NCI-H226 (cell line): ENCODE results near the gene CYFIP1.
A peak's percentile ranks its signal among the peaks of the same experiment; 100 is the strongest.
"Not testable (repeated sequence)": the region's sequence is repeated elsewhere in the genome, so short reads cannot be mapped to it uniquely, and the experiment has no call there.

Source experiments
- DNase-seq: peaks from one replicate; pipeline ENCODE4 v3.0.0-alpha.2; 2015

Gene CYFIP1

GRCh38 chr15:22980189-22981050, at the start of gene CYFIP1:
TSS of gene CYFIP1 (minus strand) at chr15:22980368. CDS start at chr15:22947285, 33,083 bp downstream.
- peak; percentile 64 for DNase-seq

GRCh38 chr15:23026218-23026617, 46.0 kb upstream of the CYFIP1 start:
- no peak for DNase-seq

GRCh38 chr15:23022156-23022555, 42.0 kb upstream of the CYFIP1 start:
- DNase-seq = no peak

GRCh38 chr15:23014394-23015000, 34.3 kb upstream of the CYFIP1 start:
- no peak for DNase-seq

GRCh38 chr15:23013681-23014080, 33.5 kb upstream of the CYFIP1 start:
- no peak for DNase-seq

- not testable (repeated sequence) for DNase-seq
Measured at GRCh38 chr15:23012616-23013015, 32.4 kb upstream of the CYFIP1 start.

GRCh38 chr15:23003736-23004135, 23.6 kb upstream of the CYFIP1 start:
- no peak for DNase-seq

GRCh38 chr15:23002920-23003319, 22.8 kb upstream of the CYFIP1 start:
- DNase-seq = no peak

- no peak for DNase-seq
Measured at GRCh38 chr15:22995795-22996194, 15.6 kb upstream of the CYFIP1 start.

GRCh38 chr15:22992024-22992326, 11.8 kb upstream of the CYFIP1 start:
- no peak for DNase-seq

- no peak for DNase-seq
Measured at GRCh38 chr15:22989576-22990477, 9.7 kb upstream of the CYFIP1 start.

- no peak for DNase-seq
Measured at GRCh38 chr15:22988811-22989210, 8.6 kb upstream of the CYFIP1 start.

- DNase-seq = not testable (repeated sequence)
Measured at GRCh38 chr15:22981931-22982330, 1.8 kb upstream of the CYFIP1 start.

- no peak for DNase-seq
Measured at GRCh38 chr15:22981051-22981840, 1.1 kb upstream of the CYFIP1 start.

GRCh38 chr15:22979238-22980188, 655 bp downstream of the CYFIP1 start:
- peak; percentile 36 for DNase-seq

GRCh38 chr15:22978691-22979237, 1.4 kb downstream of the CYFIP1 start:
- DNase-seq = no peak

- DNase-seq = no peak
Measured at GRCh38 chr15:22974745-22975144, 5.4 kb downstream of the CYFIP1 start.

GRCh38 chr15:22973987-22974386, 6.2 kb downstream of the CYFIP1 start:
- DNase-seq = no peak

GRCh38 chr15:22973286-22973685, 6.9 kb downstream of the CYFIP1 start:
- no peak for DNase-seq

GRCh38 chr15:22969489-22969888, 10.7 kb downstream of the CYFIP1 start:
- DNase-seq = no peak

GRCh38 chr15:22968366-22968765, 11.8 kb downstream of the CYFIP1 start:
- DNase-seq = peak; percentile 62
